Loucy (cell line): Measurements from ENCODE around the gene BAX.
"Not testable (repeated sequence)": the region's sequence is repeated elsewhere in the genome, so short reads cannot be mapped to it uniquely, and the experiment has no call there.

Source experiments
- CTCF ChIP-seq: fragments of 200-600 bp; sonication (generic); conservative IDR thresholded peaks from 2 replicates; pipeline ENCODE4 v1.5.1; 2014; ENCODE audit warnings: mild to moderate bottlenecking, antibody characterized with exemption, low read length
- EZH2phosphoT487 ChIP-seq: fragments of 200-600 bp; IDR thresholded peaks from 2 replicates; pipeline ENCODE4 v1.6.1; 2018; ENCODE audit warnings: antibody characterized with exemption, mild to moderate bottlenecking, moderate library complexity, borderline replicate concordance

- not testable (repeated sequence) for TF ChIP-seq CTCF, EZH2phosphoT487
Measured at GRCh38 chr19:48909424-48910077, 45.1 kb upstream of the BAX start.
